ENCODE results near the gene ASB6. TPM values are rescaled to one million over a fixed set of nuclear protein-coding genes. Genes with fewer than 3 reads are reported as not detected.

ASB6 gene
- total RNA-seq, 1 donor, result 20.3 TPM

DNA sequence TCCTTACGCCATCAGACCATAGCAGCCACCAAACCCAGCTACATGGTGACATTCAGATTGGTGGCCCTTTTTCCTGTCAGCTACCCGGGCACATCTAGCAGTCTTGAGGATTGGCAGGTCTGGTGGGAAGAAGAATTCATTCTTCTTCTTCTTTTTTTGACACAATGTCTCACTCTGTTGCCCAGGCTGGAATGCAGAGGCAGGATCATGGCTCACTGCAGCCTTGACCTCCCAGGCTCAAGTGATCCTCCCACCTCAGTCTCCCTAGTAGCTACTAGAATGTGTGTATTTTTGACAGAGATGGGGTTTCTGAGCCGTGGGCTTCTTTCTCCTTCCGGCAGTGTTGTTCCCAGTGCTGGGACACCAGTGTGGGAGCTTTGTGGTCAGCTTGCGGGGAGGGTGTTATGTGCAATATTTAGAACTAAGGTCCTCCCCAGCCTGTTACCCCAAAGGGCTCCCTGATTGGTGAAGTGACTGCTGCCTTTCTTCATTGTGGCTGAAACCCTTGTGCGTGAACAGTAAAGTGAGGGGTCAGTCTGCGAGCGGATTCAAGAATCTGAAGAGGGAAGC lies 12.6 kb downstream of the ASB6 start:
- no peak for DNase-seq (ENCODE audit: low read depth)

DNA sequence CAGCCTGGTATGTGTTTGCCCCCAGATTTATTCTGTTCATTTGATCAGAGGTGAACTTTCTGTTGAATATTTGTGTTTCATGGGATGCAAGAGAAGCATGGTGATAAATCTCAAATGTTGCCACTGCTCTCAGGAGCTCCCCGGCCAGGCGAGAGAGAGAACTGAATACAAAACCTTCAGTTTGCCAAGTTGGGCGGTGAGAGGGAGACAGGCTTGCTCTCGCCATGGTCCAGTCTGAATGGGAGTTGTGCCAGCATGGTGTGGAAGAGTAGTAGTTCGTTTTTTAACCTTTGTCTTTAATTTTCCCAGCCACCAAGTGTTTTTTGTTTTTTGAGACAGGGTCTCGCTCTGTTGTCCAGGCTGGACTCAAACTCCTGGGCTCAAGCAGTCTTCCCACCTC lies 13.2 kb downstream of the ASB6 start:
- no peak for DNase-seq (ENCODE audit: low read depth)
- H3K4me3 ChIP-seq (ENCODE audit: low read depth, low read length), result no peak overlapping the region
- TF ChIP-seq, protein P1, sequence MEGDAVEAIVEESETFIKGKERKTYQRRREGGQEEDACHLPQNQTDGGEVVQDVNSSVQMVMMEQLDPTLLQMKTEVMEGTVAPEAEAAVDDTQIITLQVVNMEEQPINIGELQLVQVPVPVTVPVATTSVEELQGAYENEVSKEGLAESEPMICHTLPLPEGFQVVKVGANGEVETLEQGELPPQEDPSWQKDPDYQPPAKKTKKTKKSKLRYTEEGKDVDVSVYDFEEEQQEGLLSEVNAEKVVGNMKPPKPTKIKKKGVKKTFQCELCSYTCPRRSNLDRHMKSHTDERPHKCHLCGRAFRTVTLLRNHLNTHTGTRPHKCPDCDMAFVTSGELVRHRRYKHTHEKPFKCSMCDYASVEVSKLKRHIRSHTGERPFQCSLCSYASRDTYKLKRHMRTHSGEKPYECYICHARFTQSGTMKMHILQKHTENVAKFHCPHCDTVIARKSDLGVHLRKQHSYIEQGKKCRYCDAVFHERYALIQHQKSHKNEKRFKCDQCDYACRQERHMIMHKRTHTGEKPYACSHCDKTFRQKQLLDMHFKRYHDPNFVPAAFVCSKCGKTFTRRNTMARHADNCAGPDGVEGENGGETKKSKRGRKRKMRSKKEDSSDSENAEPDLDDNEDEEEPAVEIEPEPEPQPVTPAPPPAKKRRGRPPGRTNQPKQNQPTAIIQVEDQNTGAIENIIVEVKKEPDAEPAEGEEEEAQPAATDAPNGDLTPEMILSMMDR (IDR thresholded peaks at IDR 0.05; ENCODE audit: insufficient read depth, low read depth, low read length), result no peak

More for the DNA sequence above, 12.6 kb downstream of the ASB6 start:
- TF ChIP-seq, protein P1 (IDR thresholded peaks at IDR 0.05; ENCODE audit: insufficient read depth, low read depth, low read length), result no peak
- H3K4me3 ChIP-seq (ENCODE audit: low read depth, low read length), result no peak overlapping the region

- H3K4me3 ChIP-seq (ENCODE audit: low read depth, low read length), result peak overlapping the region; percentile 82
- TF ChIP-seq, protein P1 (IDR thresholded peaks at IDR 0.05; ENCODE audit: insufficient read depth, low read depth, low read length), result no peak
- peak; percentile 65 for DNase-seq (ENCODE audit: low read depth)
Observed at GRCh38 chr9:129627556-129628440, 14.2 kb downstream of the ASB6 start.

GRCh38 chr9:129626625-129627284 lies 15.2 kb downstream of the ASB6 start:
- TF ChIP-seq, protein P1 (IDR thresholded peaks at IDR 0.05; ENCODE audit: insufficient read depth, low read depth, low read length), result no peak
- DNase-seq (ENCODE audit: low read depth), result peak; percentile 72
- H3K4me3 ChIP-seq (ENCODE audit: low read depth, low read length), result peak overlapping the region; percentile 82

GRCh38 chr9:129626079-129626624 lies 15.8 kb downstream of the ASB6 start, which contains the start of gene NTMT1:
NTMT1 (plus strand) TSS chr9:129626163; CDS start chr9:129632704, 6,541 bp downstream.
- TF ChIP-seq, protein P1 (IDR thresholded peaks at IDR 0.05; ENCODE audit: insufficient read depth, low read depth, low read length), result no peak
- H3K4me3 ChIP-seq (ENCODE audit: low read depth, low read length), result peak within 1 kb of the TSS; percentile 82
- peak; percentile 87 for DNase-seq (ENCODE audit: low read depth)

DNA sequence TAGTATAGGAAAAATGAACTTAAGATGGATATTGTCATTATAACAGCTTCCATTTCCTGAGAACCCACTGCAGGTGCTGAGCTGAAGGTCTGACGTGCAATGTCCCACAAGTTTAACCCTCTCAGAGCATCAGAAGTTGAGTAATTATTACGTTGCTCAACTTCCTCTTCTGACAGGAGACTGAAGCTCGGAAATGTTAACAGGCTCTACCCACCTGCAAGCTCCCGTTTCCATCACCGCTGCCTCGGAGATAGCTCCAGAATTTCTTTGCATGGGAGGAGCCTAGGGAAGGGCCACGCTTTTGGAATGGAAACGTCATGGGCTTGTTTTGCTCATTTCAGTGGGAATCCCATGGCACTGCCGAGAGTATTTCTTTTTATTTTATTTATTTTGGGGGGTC lies 17.0 kb downstream of the ASB6 start:
- DNase-seq (ENCODE audit: low read depth), result peak; percentile 70
- TF ChIP-seq, protein P1 (IDR thresholded peaks at IDR 0.05; ENCODE audit: insufficient read depth, low read depth, low read length), result no peak
- H3K4me3 ChIP-seq (ENCODE audit: low read depth, low read length), result peak overlapping the region; percentile 82
